Melanocyte of skin (primary cell): Measurements from ENCODE around the gene SLC34A3. TPM values are rescaled to one million over a fixed set of nuclear protein-coding genes. Genes with fewer than 3 reads are reported as not detected.

Source experiments
- total RNA-seq, 2 donors: library from RNA; depleted of rRNA; stranded (reverse); fragments of >200 nt; gene quantifications; 2 replicates each; pipeline ENCODE4 v1.2.3, GENCODE V29; 2012

The SLC34A3 gene
- total RNA-seq, 2 donors = not detected

Other genes starting within 250 kb of the SLC34A3 start
- gene LCNL1, start 247.9 kb upstream of the SLC34A3 start, total RNA-seq = not detected
- gene PAXX, start 238.5 kb upstream of the SLC34A3 start, total RNA-seq = 10 to 100 TPM; 15.1 to 20.6 TPM
- gene CLIC3, start 234.3 kb upstream of the SLC34A3 start, total RNA-seq = not detected
- gene ABCA2, start 202.7 kb upstream of the SLC34A3 start, total RNA-seq = 10 to 100 TPM in 1 of 2 donors, 1 to 10 TPM in 1; 6.0 to 15.5 TPM
- not detected for gene FUT7, start 198.8 kb upstream of the SLC34A3 start, total RNA-seq
- gene NPDC1, start 184.7 kb upstream of the SLC34A3 start, total RNA-seq = 1 to 10 TPM; 4.8 to 5.7 TPM
- gene ENTPD2, start 176.8 kb upstream of the SLC34A3 start, total RNA-seq = not detected
- gene SAPCD2, start 160.3 kb upstream of the SLC34A3 start, total RNA-seq = 10 to 100 TPM in 1 of 2 donors, 1 to 10 TPM in 1; 5.5 to 12.0 TPM
- 10 to 100 TPM; 27.0 to 34.4 TPM for gene UAP1L1, start 153.4 kb upstream of the SLC34A3 start, total RNA-seq
- gene MAN1B1, start 143.9 kb upstream of the SLC34A3 start, total RNA-seq = 10 to 100 TPM; 44.3 to 55.7 TPM
- gene DPP7, start 116.2 kb upstream of the SLC34A3 start, total RNA-seq = 100 to 1,000 TPM in 1 of 2 donors, 10 to 100 TPM in 1; 90.9 to 110 TPM
- not detected for gene GRIN1, start 91.7 kb upstream of the SLC34A3 start, total RNA-seq
- gene LRRC26, start 60.9 kb upstream of the SLC34A3 start, total RNA-seq = not detected
- not detected for gene TMEM210, start 58.8 kb upstream of the SLC34A3 start, total RNA-seq
- gene ANAPC2, start 42.3 kb upstream of the SLC34A3 start, total RNA-seq = 10 to 100 TPM; 20.6 to 25.6 TPM
- 100 to 1,000 TPM in 1 of 2 donors, 10 to 100 TPM in 1; 70.2 to 109 TPM for gene SSNA1, start 42.2 kb upstream of the SLC34A3 start, total RNA-seq
- gene TPRN, start 30.2 kb upstream of the SLC34A3 start, total RNA-seq = 10 to 100 TPM in 1 of 2 donors, 1 to 10 TPM in 1; 7.7 to 12.7 TPM
- gene TMEM203, start 25.3 kb upstream of the SLC34A3 start, total RNA-seq = 10 to 100 TPM; 34.1 to 43.6 TPM
- 10 to 100 TPM; 12.4 to 16.0 TPM for gene NDOR1, start 25.2 kb upstream of the SLC34A3 start, total RNA-seq
- gene RNF208, start 8.7 kb upstream of the SLC34A3 start, total RNA-seq = not detected
- gene CYSRT1, start 5.7 kb upstream of the SLC34A3 start, total RNA-seq = under 1 TPM; 0.67 to 0.69 TPM
- gene RNF224, start 3.4 kb upstream of the SLC34A3 start, total RNA-seq = under 1 TPM in 1 of 2 donors, not detected in 1; under 0.01 TPM
- 100 to 1,000 TPM; 123 to 528 TPM for gene TUBB4B, start 10.4 kb downstream of the SLC34A3 start, total RNA-seq
- not detected for gene STPG3, start 20.4 kb downstream of the SLC34A3 start, total RNA-seq
- gene NELFB, start 24.4 kb downstream of the SLC34A3 start, total RNA-seq = 10 to 100 TPM; 42.3 to 56.9 TPM
- 10 to 100 TPM in 1 of 2 donors, 1 to 10 TPM in 1; 1.7 to 11.3 TPM for gene TOR4A, start 46.8 kb downstream of the SLC34A3 start, total RNA-seq
- under 1 TPM in 1 of 2 donors, not detected in 1; under 0.01 TPM for gene NRARP, start 71.4 kb downstream of the SLC34A3 start, total RNA-seq
- 1 to 10 TPM; 2.0 to 5.5 TPM for gene EXD3, start 192.3 kb downstream of the SLC34A3 start, total RNA-seq
- gene NOXA1, start 192.5 kb downstream of the SLC34A3 start, total RNA-seq = under 1 TPM; under 0.01 to 0.69 TPM
- not detected for gene ENTPD8, start 210.5 kb downstream of the SLC34A3 start, total RNA-seq
- 10 to 100 TPM; 25.5 to 27.0 TPM for gene NSMF, start 228.4 kb downstream of the SLC34A3 start, total RNA-seq